ENCODE measurements around the gene SCRN2. TPM values are rescaled to one million over a fixed set of nuclear protein-coding genes. Genes with fewer than 3 reads are reported as not detected.

Gene SCRN2
- total and polyA plus RNA-seq, 2 donors (not counting 3 experiments of a cell fraction or from before 2014, with no cell fraction given), result 31.7 to 48.9 TPM

- Histone ChIP-seq H3K79me2 (ENCODE audit: control insufficient read depth, insufficient read depth, low read length) (no peaks in the 10 kb centered on the region), H3K9ac (replicated peaks; ENCODE audit: extremely low read depth, insufficient read depth, low read length) (no peak overlapping the region), H3K9me3 (replicated peaks; ENCODE audit: control insufficient read depth, insufficient read depth, low read length) (no peaks in the 10 kb centered on the region), H3K4me1 (ENCODE audit: control insufficient read depth, extremely low read depth, insufficient read depth, low read length) (peaks cover 20% of the 10 kb centered on the region), H3K27me3 (ENCODE audit: control insufficient read depth in 2 of 2, insufficient read depth in 2 of 2, low read length in 2 of 2) (peaks cover 0 to 11% of the 10 kb centered on the region in 2 experiments), H4K20me1 (replicated peaks; ENCODE audit: control insufficient read depth, extremely low read depth, insufficient read depth, low read length) (no peaks in the 10 kb centered on the region), H3K4me2 (ENCODE audit: insufficient read depth, low read length) (no peak overlapping the region), H3K9me1 (replicated peaks; ENCODE audit: control insufficient read depth, extremely low read depth, insufficient read depth, low read length) (no peaks in the 10 kb centered on the region), H2AFZ (ENCODE audit: low read depth, low read length) (no peak overlapping the region), H3K36me3 (ENCODE audit: control insufficient read depth in 2 of 2, extremely low read depth in 1 of 2, insufficient read depth in 2 of 2, low read length in 2 of 2) (no peaks in the 10 kb centered on the region), H3K27ac (ENCODE audit: insufficient read depth, low read depth, low read length) (no peak overlapping the region), H3K4me3 (replicated peaks in 1 of 3; ENCODE audit: insufficient read depth in 1 of 3, low read depth in 1 of 3, low read length in 3 of 3) (no peak overlapping the region)
- intact Hi-C loops (cut with micrococcal nuclease) (no loop called here), dilution Hi-C loops (cut with MboI; ENCODE audit: extremely low pct_ligation_motif_present, low sequenced_read_pairs) (no loop called here)
- CTCF ChIA-PET, result interaction anchor here (1.7 to 7.2 kb wide), 2 partner anchors 12 to 32 kb away, joined by 7 to 48 read pairs; no protein-coding TSS in a partner anchor
- TF ChIP-seq POLR2AphosphoS5 (IDR thresholded peaks at IDR 0.05; ENCODE audit: insufficient read depth, low read depth, low read length) (no peak), POLR2A (IDR thresholded peaks at IDR 0.05; ENCODE audit: low read depth, low read length) (no peak), JUN (IDR thresholded peaks at IDR 0.05; ENCODE audit: borderline replicate concordance, insufficient read depth, insufficient read length, low read depth) (no peak), FOS (IDR thresholded peaks at IDR 0.05; ENCODE audit: borderline replicate concordance, insufficient read depth, low read length) (no peak), MYC (IDR thresholded peaks at IDR 0.05; ENCODE audit: low read depth, low read length) (no peak), EZH2 (IDR thresholded peaks at IDR 0.05; ENCODE audit: borderline replicate concordance, low read depth, low read length, severe bottlenecking) (no peak), CTCF (IDR thresholded peaks at IDR 0.05; ENCODE audit: extremely low read depth in 1 of 2, insufficient read depth in 1 of 2, low read depth in 1 of 2, low read length in 2 of 2) (no peak), GATA2 (IDR thresholded peaks at IDR 0.05; ENCODE audit: insufficient read depth, insufficient read length, low read depth, low read length) (no peak)
- TF ChIP-seq, protein P1, sequence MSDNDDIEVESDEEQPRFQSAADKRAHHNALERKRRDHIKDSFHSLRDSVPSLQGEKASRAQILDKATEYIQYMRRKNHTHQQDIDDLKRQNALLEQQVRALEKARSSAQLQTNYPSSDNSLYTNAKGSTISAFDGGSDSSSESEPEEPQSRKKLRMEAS (IDR thresholded peaks at IDR 0.05; ENCODE audit: insufficient read depth, insufficient read length), result no peak
- POLR2A ChIA-PET, result no interaction called here
- BruUV-seq (replicated peaks), result no TSS peak
- FAIRE-seq, result no peak
- DNase-seq (ENCODE audit: low read depth, low spot score), result no peak
Measured at GRCh38 chr17:47857551-47858455, 16.7 kb upstream of the SCRN2 start.

All from endothelial cell of umbilical vein (primary cell).